Measurements from ENCODE around the gene RTL9.

RTL9 gene

GRCh38 chrX:110341189-110342035, 17.2 kb upstream of the RTL9 start:
- DNase-seq = peak; percentile 87
- H2BK120ac ChIP-seq (ENCODE audit: low read depth, low read length) = no peak overlapping the region

GRCh38 chrX:110346681-110347080, 12.0 kb upstream of the RTL9 start:
- no peak overlapping the region for H3K23ac ChIP-seq (ENCODE audit: low read length in 2 of 2)
- H2BK5ac ChIP-seq (ENCODE audit: low read depth, low read length, poor library complexity, severe bottlenecking) = no peak overlapping the region
- no peak overlapping the region for H4K8ac ChIP-seq (ENCODE audit: low read length)
- no peak overlapping the region for H3K4me2 ChIP-seq (ENCODE audit: low read length, poor library complexity, severe bottlenecking)
- no peak overlapping the region for H2BK15ac ChIP-seq (ENCODE audit: low read depth, poor library complexity, severe bottlenecking)
- H3K27me3 ChIP-seq (ENCODE audit: control insufficient read depth in 1 of 2, insufficient read depth in 1 of 2, low read length in 2 of 2) = peaks cover 0 to 14% of the 10 kb centered on the region in 2 experiments
- no peaks in the 10 kb centered on the region for H3K36me3 ChIP-seq (ENCODE audit: control insufficient read depth in 1 of 2, insufficient read depth in 2 of 2, low read depth in 1 of 2, low read length in 2 of 2)
- no peak overlapping the region for H3K14ac ChIP-seq (ENCODE audit: low read length in 2 of 2)
- WGBS = 67% methylated on average over 3 of the region's 17 CpGs
- H3K4me1 ChIP-seq (ENCODE audit: control insufficient read depth, insufficient read depth, low read depth, low read length) = no peaks in the 10 kb centered on the region
- H3K9ac ChIP-seq (ENCODE audit: low read length) = no peak overlapping the region
- no peak overlapping the region for H2BK120ac ChIP-seq (ENCODE audit: low read depth, low read length)
- DNase-seq = no peak
- H4K91ac ChIP-seq (ENCODE audit: low read length) = no peak overlapping the region
- no peak overlapping the region for H3K4me3 ChIP-seq (ENCODE audit: insufficient read depth in 1 of 2, low read depth in 1 of 2, low read length in 2 of 2)
- no peak overlapping the region for H3K18ac ChIP-seq (ENCODE audit: low read depth in 1 of 2, low read length in 2 of 2)
- H2BK12ac ChIP-seq (ENCODE audit: low read length in 2 of 2) = no peak overlapping the region
- no peaks in the 10 kb centered on the region for H3K79me1 ChIP-seq (replicated peaks; ENCODE audit: low read length, poor library complexity, severe bottlenecking)
- no peak overlapping the region for H3K4ac ChIP-seq (ENCODE audit: low read depth in 1 of 2, low read length in 2 of 2)
- no peaks in the 10 kb centered on the region for H3K9me3 ChIP-seq (ENCODE audit: control insufficient read depth, low read length)
- H2AK5ac ChIP-seq (ENCODE audit: low read length, severe bottlenecking) = no peak overlapping the region
- no peak overlapping the region for H2AFZ ChIP-seq (ENCODE audit: low read depth, low read length)
- H3K27ac ChIP-seq (ENCODE audit: low read length, poor library complexity, severe bottlenecking) = no peak overlapping the region

More at GRCh38 chrX:110341189-110342035, 17.2 kb upstream of the RTL9 start:
- H3K9ac ChIP-seq (ENCODE audit: low read length) = peak overlapping the region; percentile 81
- no peaks in the 10 kb centered on the region for H3K9me3 ChIP-seq (ENCODE audit: control insufficient read depth, low read length)
- H3K27ac ChIP-seq (ENCODE audit: low read length, poor library complexity, severe bottlenecking) = no peak overlapping the region
- H4K8ac ChIP-seq (ENCODE audit: low read length) = no peak overlapping the region
- H3K14ac ChIP-seq (ENCODE audit: low read length in 2 of 2) = no peak overlapping the region
- H3K18ac ChIP-seq (ENCODE audit: low read depth in 1 of 2, low read length in 2 of 2) = peak overlapping the region in 1 of 2 experiments; percentile 52
- H4K91ac ChIP-seq (ENCODE audit: low read length) = no peak overlapping the region
- H3K27me3 ChIP-seq (ENCODE audit: control insufficient read depth in 1 of 2, insufficient read depth in 1 of 2, low read length in 2 of 2) = no peaks in the 10 kb centered on the region
- H3K23ac ChIP-seq (ENCODE audit: low read length in 2 of 2) = no peak overlapping the region
- H3K36me3 ChIP-seq (ENCODE audit: control insufficient read depth in 1 of 2, insufficient read depth in 2 of 2, low read depth in 1 of 2, low read length in 2 of 2) = no peaks in the 10 kb centered on the region
- WGBS = 64% methylated on average over 6 of the region's 11 CpGs
- no peak overlapping the region for H3K4ac ChIP-seq (ENCODE audit: low read depth in 1 of 2, low read length in 2 of 2)
- H3K4me1 ChIP-seq (ENCODE audit: control insufficient read depth, insufficient read depth, low read depth, low read length) = no peaks in the 10 kb centered on the region
- H2BK15ac ChIP-seq (ENCODE audit: low read depth, poor library complexity, severe bottlenecking) = no peak overlapping the region
- no peak overlapping the region for H2AK5ac ChIP-seq (ENCODE audit: low read length, severe bottlenecking)
- H2AFZ ChIP-seq (ENCODE audit: low read depth, low read length) = no peak overlapping the region
- no peak overlapping the region for H3K4me2 ChIP-seq (ENCODE audit: low read length, poor library complexity, severe bottlenecking)
- H3K79me1 ChIP-seq (replicated peaks; ENCODE audit: low read length, poor library complexity, severe bottlenecking) = no peaks in the 10 kb centered on the region
- H2BK5ac ChIP-seq (ENCODE audit: low read depth, low read length, poor library complexity, severe bottlenecking) = no peak overlapping the region
- peak overlapping the region in 1 of 2 experiments; percentile 31 for H3K4me3 ChIP-seq (ENCODE audit: insufficient read depth in 1 of 2, low read depth in 1 of 2, low read length in 2 of 2)
- H2BK12ac ChIP-seq (ENCODE audit: low read length in 2 of 2) = no peak overlapping the region

- H2BK5ac ChIP-seq (ENCODE audit: low read depth, low read length, poor library complexity, severe bottlenecking) = no peak overlapping the region
- H3K9ac ChIP-seq (ENCODE audit: low read length) = no peak overlapping the region
- no peak overlapping the region for H2AK5ac ChIP-seq (ENCODE audit: low read length, severe bottlenecking)
- H3K36me3 ChIP-seq (ENCODE audit: control insufficient read depth in 1 of 2, insufficient read depth in 2 of 2, low read depth in 1 of 2, low read length in 2 of 2) = no peaks in the 10 kb centered on the region
- H3K27ac ChIP-seq (ENCODE audit: low read length, poor library complexity, severe bottlenecking) = no peak overlapping the region
- H3K4me3 ChIP-seq (ENCODE audit: insufficient read depth in 1 of 2, low read depth in 1 of 2, low read length in 2 of 2) = no peak overlapping the region
- H2BK15ac ChIP-seq (ENCODE audit: low read depth, poor library complexity, severe bottlenecking) = no peak overlapping the region
- peaks cover 0 to 12% of the 10 kb centered on the region in 2 experiments for H3K27me3 ChIP-seq (ENCODE audit: control insufficient read depth in 1 of 2, insufficient read depth in 1 of 2, low read length in 2 of 2)
- DNase-seq = no peak
- H3K14ac ChIP-seq (ENCODE audit: low read length in 2 of 2) = no peak overlapping the region
- no peak overlapping the region for H4K8ac ChIP-seq (ENCODE audit: low read length)
- no peaks in the 10 kb centered on the region for H3K9me3 ChIP-seq (ENCODE audit: control insufficient read depth, low read length)
- no peak overlapping the region for H2BK12ac ChIP-seq (ENCODE audit: low read length in 2 of 2)
- WGBS = no CpG with 5 or more reads among the region's 1 CpG
- H3K4ac ChIP-seq (ENCODE audit: low read depth in 1 of 2, low read length in 2 of 2) = no peak overlapping the region
- no peak overlapping the region for H3K18ac ChIP-seq (ENCODE audit: low read depth in 1 of 2, low read length in 2 of 2)
- no peak overlapping the region for H4K91ac ChIP-seq (ENCODE audit: low read length)
- H3K23ac ChIP-seq (ENCODE audit: low read length in 2 of 2) = no peak overlapping the region
- H3K4me1 ChIP-seq (ENCODE audit: control insufficient read depth, insufficient read depth, low read depth, low read length) = no peaks in the 10 kb centered on the region
- H3K4me2 ChIP-seq (ENCODE audit: low read length, poor library complexity, severe bottlenecking) = no peak overlapping the region
- H3K79me1 ChIP-seq (replicated peaks; ENCODE audit: low read length, poor library complexity, severe bottlenecking) = no peaks in the 10 kb centered on the region
- H2BK120ac ChIP-seq (ENCODE audit: low read depth, low read length) = no peak overlapping the region
- H2AFZ ChIP-seq (ENCODE audit: low read depth, low read length) = no peak overlapping the region
These were observed 625 bp downstream of the RTL9 start for GRCh38 chrX:110359273-110359672.

- Histone ChIP-seq H3K27ac (ENCODE audit: low read length, poor library complexity, severe bottlenecking) (no peak overlapping the region), H4K8ac (ENCODE audit: low read length) (no peak overlapping the region), H2BK12ac (ENCODE audit: low read length in 2 of 2) (no peak overlapping the region), H3K14ac (ENCODE audit: low read length in 2 of 2) (no peak overlapping the region), H2AFZ (ENCODE audit: low read depth, low read length) (no peak overlapping the region), H2BK15ac (ENCODE audit: low read depth, poor library complexity, severe bottlenecking) (no peak overlapping the region), H3K4ac (ENCODE audit: low read depth in 1 of 2, low read length in 2 of 2) (no peak overlapping the region), H3K23ac (ENCODE audit: low read length in 2 of 2) (no peak overlapping the region), H2BK120ac (ENCODE audit: low read depth, low read length) (no peak overlapping the region), H3K18ac (ENCODE audit: low read depth in 1 of 2, low read length in 2 of 2) (no peak overlapping the region), H3K4me1 (ENCODE audit: control insufficient read depth, insufficient read depth, low read depth, low read length) (no peaks in the 10 kb centered on the region), H3K4me3 (ENCODE audit: insufficient read depth in 1 of 2, low read depth in 1 of 2, low read length in 2 of 2) (no peak overlapping the region), H3K4me2 (ENCODE audit: low read length, poor library complexity, severe bottlenecking) (no peak overlapping the region), H3K9me3 (ENCODE audit: control insufficient read depth, low read length) (no peaks in the 10 kb centered on the region), H3K36me3 (ENCODE audit: control insufficient read depth in 1 of 2, insufficient read depth in 2 of 2, low read depth in 1 of 2, low read length in 2 of 2) (no peaks in the 10 kb centered on the region), H3K79me1 (replicated peaks; ENCODE audit: low read length, poor library complexity, severe bottlenecking) (no peaks in the 10 kb centered on the region), H3K27me3 (ENCODE audit: control insufficient read depth in 1 of 2, insufficient read depth in 1 of 2, low read length in 2 of 2) (peaks cover 0 to 30% of the 10 kb centered on the region in 2 experiments), H4K91ac (ENCODE audit: low read length) (no peak overlapping the region), H2AK5ac (ENCODE audit: low read length, severe bottlenecking) (no peak overlapping the region), H3K9ac (ENCODE audit: low read length) (no peak overlapping the region), H2BK5ac (ENCODE audit: low read depth, low read length, poor library complexity, severe bottlenecking) (no peak overlapping the region)
- WGBS = no CpG with 5 or more reads among the region's 1 CpG
- no peak for DNase-seq
These were observed 4.6 kb downstream of the RTL9 start for GRCh38 chrX:110363244-110363643.

Data from mesenchymal stem cell (in vitro differentiated cells and primary cell).